HG03439 (cell line): ENCODE measurements around the gene FBN1.

Experiments
- ATAC-seq: cut with Tn5 transposase; IDR thresholded peaks from one replicate; pipeline ENCODE4 v1.9.1; 2021; ENCODE audit warnings: mild to moderate bottlenecking, moderate library complexity; ENCODE audit not compliant: unreplicated experiment

The FBN1 gene

DNA sequence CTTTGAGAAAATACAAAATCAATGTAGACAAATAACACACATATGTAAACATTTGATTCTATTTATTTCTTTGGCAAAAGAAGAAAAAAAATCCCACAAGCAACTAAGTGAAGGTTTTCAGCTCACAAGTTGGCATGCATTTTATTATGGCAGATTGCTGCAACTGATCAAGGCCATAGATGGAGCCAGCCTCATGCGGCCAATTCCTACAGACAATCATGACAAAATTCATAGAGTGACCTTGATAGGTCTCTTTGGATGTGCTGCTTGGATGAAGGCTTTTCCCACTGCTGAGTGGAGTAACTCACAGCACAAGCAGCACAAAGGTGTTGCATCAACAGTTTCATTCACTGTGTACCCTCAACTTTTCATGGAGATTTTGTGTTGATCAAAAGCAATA, 22.1 kb downstream of the FBN1 start:
- no peak for ATAC-seq

DNA sequence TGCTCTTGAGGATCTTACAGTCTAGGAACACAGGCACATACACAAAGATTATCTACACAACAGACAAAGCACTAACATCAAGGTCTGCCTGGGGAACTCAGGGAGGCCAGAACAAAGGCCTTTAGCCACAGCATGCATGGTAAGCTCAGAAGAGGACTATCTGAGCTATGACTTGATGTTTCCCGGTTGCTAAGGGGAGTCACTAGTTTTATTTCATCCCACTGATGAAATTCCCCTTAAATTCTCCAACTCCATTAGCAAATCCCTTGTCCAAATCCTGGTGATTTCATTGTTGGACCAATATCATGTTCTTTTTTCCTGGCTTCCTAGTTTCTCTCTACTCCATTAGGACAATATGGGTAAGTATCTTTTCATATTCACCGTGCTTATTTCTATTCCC, 23.3 kb downstream of the FBN1 start:
- no peak for ATAC-seq

DNA sequence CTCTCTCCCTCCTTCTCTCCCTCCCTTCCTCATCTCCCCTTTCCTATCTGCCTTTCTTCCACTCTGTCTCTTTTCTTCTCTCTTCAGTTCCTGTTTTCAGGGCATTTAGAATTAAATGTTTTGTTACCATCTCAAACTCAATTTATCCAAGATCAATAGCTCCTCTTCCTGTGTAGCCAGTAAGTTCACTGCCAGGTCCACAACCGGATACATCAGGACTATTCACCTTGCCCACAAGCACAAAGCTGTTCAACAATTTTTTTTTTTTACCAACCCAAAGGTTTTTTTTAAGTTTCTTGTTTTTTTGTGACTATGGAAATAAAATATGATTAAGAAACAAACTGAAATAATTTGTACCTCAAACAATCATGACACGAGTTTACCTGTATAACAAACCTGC, 26.1 kb downstream of the FBN1 start:
- ATAC-seq: no peak

DNA sequence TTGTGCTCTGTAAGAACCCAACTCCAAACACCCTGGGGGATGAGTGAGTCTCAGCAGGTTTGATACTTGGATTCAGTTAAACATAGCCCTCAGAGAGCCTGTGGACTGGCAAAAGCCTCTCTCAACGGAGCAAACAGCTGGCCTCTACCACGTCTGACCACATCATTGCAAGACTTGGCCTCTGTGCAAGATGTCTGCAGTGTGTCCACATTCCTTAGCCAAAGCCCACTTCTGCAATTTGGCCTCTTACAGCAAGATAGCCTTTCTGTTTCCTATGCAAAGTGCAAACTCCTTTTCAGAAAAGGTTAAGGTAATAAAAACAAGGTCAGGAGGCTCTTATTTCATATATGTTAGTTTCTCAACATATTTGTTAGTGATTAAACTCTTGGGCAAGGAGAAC, 27.9 kb downstream of the FBN1 start:
- ATAC-seq: no peak

DNA sequence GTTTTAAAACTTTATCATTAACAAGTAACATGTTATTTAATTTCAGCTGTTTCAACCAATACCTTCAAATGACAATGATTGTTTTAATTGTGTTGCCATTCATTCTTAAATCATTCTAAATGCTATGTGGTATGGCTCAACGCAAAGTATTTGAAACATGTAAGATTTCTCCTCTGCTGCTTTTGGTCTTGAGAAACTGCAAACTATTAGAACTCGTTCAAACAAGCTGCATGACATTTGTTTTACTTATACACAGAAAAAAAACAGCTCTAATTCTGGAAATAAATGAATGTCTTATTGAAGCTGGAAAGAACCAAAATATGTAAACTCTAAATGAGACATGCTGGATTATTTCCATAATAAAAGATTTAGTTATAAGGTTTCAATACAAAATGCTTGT, 29.3 kb downstream of the FBN1 start:
- ATAC-seq: no peak

DNA sequence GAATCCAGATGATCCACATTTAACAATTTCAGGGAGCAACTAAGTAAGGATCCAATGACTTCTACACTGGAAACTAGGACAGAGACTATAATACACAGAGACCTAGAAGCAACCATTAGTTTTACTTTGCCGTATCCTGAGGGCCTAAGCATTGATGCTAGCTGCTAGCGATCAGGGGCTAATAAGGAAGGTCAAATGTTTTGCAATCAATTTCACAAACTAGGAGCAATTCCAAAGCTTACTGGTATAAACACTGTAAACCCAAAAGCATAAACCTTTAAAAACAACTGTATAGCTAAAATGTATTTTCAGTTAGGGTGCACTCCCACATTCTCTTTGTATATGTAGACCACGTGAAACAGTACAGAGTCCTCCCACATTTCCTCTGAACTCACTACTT, 31.5 kb downstream of the FBN1 start:
- no peak for ATAC-seq

DNA sequence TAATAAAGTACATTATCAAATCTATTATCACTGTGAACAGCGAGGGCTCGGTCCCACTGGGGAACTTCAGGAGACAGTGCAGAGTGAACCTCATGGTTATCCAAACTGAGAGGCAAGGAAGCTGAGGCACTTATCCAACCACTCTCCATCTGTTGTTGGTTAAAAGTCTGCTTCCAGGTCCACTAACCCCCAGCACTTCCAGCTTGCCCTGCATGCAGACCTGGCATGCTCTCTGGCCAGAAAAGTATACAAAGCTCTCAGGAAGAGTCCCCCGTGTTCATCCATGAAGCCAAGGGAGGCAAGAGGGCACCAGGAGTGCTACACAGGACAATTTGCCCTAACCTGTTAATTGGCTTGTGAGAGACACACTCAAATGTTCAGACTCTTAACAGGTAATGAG, 36.0 kb downstream of the FBN1 start:
- no peak for ATAC-seq

DNA sequence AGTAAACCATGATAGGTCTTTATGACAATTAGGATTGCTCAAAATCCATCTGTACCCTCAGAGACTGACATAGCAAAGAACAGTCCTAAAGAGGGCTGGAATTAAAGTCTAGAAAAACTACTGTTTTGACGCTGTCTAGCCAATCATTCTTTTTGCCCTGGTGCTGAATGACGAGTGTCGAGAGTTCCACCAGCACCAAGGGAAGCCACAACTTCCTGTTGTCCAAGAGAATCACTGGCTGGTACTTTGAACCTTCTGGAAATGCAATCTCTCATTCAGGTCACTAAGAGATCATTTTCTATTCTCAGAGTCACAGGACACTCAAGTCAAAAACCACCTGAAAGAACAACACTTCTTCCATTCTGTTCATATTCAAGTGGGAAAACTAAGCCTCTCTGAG, 37.7 kb downstream of the FBN1 start:
- no peak for ATAC-seq

DNA sequence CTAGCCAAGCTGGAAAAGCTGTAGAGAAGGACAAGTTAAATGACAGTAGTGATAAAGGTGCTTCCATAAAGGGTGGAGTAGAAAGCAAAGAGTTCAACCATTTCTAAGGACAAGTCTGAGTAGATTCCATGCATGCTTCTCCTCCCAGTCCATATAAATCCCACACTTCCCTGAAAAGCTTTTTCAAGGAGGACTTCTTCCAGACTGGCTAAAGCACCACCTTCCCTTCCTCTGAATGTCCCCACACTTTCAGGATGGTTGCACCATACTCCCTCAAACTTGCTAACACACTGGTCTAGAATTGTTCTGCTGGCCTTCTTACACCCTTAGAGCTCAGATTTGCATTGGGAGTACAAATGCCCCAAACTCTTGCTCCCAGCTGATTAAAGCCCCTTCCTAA, 40.9 kb downstream of the FBN1 start:
- ATAC-seq: no peak

DNA sequence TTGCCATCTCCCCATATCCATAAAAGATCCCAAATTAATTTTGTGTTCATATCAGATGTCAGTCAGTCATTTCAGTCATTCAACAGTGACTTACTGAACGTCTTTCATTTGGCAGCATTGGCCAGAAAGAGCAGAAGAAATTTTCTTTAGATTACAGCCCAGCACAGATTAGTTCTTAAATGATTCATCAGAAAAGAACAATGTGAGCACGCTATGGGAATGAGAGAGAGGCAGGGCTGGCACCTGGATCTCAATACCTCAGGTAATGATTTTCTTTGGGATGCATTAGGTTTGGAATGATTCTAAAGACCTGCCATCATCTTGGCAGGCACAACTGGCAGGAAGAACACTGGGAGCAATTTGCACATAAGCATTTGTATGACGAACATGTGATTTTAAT, 41.6 kb downstream of the FBN1 start:
- no peak for ATAC-seq

DNA sequence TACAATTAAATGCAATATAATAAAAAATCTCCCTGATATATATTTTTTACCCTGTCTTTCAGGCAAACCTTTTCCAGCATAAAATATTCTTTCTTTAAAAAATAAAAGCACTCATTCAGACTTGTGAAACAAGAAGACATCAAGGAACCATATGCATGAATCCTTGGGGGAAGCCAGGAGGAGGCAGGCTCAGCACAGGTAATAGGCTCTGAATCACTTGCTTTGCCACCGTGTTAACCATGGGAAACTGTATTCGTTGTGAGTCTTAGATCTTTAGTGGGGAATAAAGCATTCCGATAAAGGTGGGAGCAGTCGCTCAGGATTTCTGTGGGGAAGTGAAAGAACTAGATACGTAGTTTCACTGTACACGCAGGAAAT, 42.4 kb downstream of the FBN1 start:
- no peak for ATAC-seq

DNA sequence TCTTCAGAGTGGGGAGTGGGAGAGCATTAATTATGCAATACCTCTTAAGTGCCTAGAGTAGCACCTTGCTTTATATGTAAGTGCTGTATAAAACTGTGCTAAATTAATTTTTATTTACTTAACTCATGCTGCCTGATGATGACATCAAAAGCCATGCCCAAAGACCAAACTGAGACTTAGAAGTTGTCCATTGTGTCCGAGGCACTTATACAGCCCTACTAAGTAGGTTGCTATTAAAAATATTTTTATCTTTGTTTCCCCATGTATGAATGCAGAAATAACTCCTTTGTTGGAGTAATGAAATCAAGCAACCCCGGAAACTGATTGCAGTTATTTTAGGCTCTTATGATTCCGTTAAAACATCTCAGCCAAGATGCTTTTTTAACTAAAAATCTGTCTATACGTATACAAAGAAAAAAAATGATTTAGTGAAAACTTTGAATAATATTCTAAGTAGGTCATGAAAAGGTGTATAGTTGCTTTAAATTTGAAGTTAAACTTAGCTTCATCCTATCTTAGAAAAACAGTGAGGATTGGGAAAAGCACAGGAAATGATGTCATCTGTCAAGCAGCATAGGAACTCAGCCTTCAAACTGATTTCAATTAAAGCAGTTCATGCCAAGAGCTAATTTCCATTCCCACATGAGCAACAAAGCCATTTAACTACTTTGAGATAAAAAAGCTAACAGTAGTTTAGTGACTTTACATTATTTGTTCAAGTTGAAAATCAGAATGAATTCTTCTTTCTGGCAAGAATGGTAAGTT, 43.0 kb downstream of the FBN1 start:
- no peak for ATAC-seq

DNA sequence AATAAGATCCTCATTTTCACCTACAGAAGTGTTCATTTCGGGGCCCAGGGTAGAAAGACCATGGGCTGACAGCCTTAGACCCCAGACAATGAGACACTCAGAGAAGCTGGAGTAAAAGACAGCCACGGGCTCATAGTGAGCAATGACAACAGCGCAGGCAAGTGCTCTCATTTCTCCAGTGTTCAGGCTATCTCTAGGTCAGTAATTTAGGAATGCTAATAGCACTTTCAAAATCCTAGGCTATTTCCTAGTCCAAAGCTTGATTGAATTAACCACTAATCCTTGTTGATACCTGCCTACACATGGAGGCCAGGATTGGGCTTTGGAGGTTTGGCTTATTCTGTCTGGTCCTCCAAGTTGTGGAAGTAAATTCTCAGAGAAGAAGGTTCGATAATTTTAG, 44.4 kb downstream of the FBN1 start:
- ATAC-seq: no peak

DNA sequence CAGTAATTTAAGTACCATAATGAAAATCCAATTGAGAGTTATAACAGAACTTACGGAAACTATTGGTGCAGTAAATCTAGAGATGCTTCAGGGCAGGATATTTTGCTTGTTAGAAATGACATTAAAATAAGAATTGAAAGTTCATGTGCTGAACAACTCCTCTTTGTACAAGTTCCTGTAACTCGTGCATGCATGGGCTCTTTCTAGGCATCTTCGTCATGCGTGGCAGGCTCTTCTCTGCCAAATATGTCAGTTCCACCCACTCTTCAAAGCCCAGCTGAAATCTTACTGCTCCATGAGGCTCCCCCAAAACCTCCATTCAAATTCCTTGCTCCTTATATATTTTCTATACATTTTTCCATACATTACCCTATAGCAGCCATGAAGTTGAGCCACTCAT, 48.7 kb downstream of the FBN1 start:
- peak; percentile 37 for ATAC-seq

DNA sequence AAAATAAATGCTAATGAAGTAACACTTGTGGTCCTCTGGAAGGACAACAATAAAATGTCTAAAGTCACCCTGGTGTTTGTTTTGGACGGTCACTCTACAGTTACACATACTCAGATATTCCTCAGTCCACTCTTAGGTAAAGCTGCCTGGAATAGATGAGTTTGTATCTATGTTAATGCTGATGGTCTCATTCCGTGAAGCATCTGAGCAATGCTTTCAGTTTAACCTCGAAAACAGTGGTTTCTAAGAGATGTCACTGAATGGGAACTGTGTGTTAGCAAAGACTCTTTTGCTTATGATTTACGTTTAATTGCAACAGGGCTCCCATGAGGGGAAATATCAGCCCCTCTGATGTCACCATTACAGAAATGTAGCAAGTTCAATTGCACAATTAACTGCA, 49.1 kb downstream of the FBN1 start:
- ATAC-seq: peak; percentile 67

DNA sequence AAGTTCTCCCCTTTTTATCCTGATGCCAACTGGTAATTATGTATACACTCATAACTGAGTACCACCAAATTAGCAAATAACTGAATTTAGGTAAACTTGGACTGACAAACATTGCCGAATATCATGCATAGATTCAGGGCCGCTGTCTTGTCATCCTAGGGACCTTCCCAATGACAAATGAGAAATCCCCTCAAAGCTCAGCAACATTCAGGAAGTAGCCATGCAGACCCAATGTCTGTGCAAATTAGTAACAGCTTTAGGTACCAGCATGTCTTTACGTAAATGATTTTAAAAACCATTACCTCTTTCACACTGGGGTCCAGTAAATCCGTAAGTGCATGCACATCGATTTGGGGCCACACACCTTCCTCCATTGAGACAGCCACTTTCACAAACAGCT, 49.5 kb downstream of the FBN1 start:
- ATAC-seq: peak; percentile 71

DNA sequence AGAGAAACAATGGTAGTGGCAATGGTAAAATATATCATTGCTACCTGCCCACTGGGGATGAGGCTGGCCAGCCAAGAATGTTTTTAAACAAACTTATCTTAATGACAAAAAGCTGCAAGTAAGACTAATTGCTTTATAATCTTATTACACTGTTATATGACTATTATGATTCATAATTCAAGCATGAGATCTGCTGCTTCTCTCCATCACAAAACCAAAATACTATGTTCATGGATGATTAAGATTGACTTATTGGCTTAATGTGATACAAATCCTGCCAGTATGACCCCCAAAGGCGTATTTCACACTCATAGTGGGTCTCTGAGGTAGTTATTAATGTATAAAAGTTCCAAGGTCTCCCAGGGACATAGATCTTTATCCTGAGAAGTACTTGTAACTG, 52.6 kb downstream of the FBN1 start:
- no peak for ATAC-seq

DNA sequence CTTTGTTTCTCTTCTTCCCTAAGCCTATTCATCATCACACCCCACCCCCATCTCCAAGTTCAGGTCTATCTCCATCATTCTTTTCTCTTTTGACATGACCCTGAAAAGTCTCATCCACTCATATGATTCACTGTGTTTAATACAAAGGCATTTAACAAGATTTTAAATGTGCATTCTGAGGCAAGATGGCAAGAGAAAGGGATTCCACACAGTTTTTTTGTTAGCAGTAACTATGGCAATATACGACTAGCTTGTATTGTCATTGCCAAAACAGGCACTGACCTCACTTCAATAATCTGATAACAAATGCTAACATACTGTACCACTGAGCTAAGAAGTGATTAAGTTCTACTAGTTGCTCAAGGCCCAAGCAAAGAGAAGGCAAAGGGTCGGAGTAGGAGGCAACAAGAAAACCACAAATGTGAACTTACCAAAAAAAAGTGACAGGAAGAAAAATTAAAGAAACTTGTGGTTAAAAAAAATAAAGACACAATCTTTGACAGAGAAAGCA, 53.2 kb downstream of the FBN1 start:
- no peak for ATAC-seq

DNA sequence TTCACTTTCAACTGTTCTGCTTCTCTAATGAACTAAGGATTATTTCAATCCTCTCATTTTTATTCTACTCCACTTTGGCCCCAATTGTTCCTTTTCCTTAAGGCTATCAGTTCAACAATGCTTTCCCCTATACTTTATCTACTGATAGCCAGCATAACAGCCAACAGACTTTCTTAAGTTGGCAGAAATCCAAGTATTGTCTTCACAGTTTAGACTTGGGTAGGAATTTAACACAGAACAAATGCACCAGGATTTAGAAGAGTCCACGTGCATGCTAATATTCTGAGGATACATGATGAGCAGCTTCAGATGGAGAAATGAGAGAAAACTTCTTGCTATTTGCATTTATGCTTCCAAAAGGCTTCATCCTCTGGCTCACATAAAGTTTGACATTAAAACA, 54.8 kb downstream of the FBN1 start:
- ATAC-seq: no peak

DNA sequence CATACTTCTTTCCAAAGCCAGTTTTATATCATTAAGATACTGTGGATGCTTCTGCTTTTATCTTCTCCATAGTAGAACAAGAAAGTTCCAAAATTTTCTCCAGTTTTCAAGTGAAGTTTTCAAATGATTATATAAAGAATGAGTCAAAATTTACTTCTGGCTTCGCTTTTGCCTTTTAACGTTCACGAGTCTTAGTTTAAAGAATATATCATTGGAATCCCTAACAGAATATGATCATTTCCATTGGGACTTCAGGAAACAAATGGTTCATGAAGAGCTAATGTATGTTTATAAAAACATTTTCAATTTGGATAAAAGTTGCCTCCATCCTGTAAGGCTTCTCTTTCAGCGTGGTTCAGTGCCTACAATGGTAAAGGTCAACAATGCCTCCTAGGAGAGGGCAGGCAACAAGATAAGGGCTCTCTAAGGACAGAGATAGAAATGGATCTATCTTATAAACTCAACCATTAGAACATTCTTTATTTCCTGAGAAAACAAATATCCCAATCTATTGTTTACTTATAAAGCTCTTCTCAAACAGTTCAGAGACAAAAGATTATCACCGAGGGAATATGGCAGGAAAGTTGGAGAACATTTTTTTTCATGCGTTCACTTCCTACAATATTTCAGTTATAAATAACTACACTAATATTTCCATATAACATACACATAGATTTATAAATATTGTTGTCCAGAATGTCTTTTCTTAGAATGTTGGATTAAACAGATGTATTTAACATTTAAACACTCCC, 60.5 kb downstream of the FBN1 start:
- no peak for ATAC-seq

DNA sequence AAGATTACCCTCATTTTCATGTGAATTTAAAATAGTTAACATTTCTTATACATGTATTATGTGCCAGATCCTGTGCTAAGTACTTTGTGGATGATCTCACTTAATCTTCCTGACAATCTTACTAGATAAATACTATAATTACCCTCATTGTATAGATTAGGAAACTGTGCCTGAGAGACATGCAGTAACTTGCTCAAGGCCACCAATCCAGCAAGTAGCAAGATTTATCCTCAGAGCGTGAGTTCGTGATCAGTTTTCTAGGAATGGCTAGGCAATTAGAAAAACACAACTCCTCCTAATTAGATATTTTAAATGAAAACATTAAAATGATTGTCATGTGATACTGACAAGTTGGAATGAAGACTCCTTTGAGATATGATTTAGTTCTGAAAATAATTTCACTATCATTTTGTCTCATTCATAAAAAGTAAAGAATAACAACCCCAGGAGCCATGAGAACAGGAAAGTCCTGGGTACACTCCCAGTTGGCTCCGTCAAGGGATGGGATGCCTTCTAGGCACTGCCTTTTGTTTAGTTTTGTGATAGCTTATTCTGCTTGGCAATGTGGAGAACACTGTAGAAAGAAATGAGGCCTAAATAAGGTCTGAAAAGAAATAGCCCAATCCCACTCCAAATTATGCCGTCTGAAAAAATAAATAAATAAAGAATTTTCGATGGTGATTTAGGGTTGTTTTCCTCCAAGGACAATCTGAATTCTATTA, 61.3 kb downstream of the FBN1 start:
- no peak for ATAC-seq
